GM19025 (cell line): Measurements from ENCODE around the gene VWA2.

ENCODE experiments used
- ATAC-seq: cut with Tn5 transposase; IDR thresholded peaks from one replicate; pipeline ENCODE4 v1.9.1; 2021; ENCODE audit warnings: mild to moderate bottlenecking, low read depth, moderate library complexity; ENCODE audit not compliant: unreplicated experiment

VWA2 gene

DNA sequence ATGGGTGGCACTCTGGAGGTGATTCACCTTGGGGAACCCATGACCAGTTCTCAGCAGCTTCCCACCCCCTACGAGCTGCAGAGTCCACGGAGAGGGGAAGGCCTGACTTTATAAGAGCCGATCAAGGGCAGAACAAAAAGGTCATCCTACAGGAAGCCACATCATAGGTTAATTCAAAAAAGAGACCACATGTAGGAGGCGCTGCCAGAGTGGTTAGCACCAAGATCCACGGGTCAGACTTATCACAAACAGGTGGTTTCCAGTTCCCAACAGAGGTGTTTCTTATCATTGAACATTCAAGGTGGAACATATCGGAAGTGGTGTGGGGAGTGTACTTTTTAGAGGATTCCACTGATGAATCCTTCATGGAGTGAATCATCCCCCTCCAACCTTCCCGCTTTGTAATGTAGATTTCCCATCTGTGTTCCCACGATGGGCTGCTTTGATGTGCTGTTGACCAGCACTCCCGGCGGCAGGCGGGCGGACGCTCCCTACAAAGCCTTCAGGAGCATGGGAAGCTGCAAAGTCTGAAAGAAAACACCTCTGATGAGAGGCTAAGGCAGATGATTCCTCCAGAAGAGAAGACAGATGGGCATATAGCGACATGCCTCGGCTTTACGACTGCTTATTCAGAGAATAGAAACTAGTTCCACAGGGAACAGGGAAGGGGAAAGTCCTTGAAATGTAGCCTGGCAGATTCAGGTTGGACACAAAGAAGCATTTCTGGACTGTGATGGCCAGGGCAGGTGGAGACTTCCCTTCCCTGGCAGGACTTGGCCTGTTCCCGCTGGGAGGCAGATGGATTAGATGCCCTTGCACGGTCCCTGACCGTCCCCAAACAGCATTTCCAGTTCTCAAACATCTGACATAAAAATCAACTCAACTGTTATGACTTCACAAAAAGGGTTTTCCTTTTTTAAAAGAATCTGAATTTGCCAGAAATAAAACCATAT, 98.7 kb downstream of the VWA2 start:
- peak; percentile 51 for ATAC-seq

DNA sequence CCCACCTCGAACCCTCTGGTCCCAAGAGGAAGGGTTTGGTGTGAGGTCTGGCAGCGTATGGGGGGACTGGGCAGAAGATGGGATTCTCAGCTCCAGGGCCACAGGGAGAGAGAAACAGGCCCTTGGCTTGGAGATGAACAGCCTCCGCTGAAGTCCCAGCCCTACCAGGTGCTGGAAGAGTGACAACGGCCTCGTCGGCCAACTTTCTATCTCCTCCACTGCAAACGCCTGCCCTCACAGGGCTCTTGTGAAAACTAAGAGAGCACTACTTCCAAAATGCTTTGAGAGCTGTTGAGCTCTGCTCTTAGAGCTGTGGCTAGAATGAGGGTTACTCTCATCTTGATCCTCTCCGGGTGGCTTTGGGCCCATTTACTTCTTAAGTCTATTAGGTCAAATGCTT, 101.8 kb downstream of the VWA2 start:
- ATAC-seq = no peak
